ENCODE measurements around the gene ABCC10. TPM values are rescaled to one million over a fixed set of nuclear protein-coding genes. Genes with fewer than 3 reads are reported as not detected.

The ABCC10 gene
- total RNA-seq, 1 experiment from 2014 or later, result 25.9 TPM

DNA sequence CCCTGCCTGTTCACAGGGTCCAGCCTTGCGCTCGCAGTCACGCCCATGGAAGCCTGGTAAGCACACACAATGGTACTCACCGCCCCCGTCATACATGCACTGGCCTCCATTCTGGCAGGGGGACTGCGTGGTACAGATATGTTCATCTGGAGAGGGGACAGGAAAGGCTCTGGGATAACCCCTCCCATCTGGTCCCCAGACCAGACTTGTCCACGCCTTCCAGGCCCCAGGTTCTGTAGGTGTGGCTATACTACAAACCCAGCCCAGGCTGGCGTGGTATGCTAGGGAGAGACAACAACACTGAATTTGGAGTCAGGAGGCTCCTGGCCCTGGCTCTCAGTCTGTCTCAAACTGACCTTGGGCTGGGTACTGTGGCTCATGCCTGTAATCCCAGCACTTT, 24.6 kb downstream of the ABCC10 start:
- Mint-ChIP-seq H3K4me1 (ENCODE audit: insufficient read depth, unreplicated experiment) (peaks cover 15% of the 10 kb centered on the region), H3K9me3 (ENCODE audit: unreplicated experiment) (no peaks in the 10 kb centered on the region), H3K27me3 (ENCODE audit: insufficient read depth, unreplicated experiment) (no peaks in the 10 kb centered on the region), H3K27ac (ENCODE audit: low read depth, unreplicated experiment) (no peak overlapping the region), H3K4me3 (ENCODE audit: unreplicated experiment) (no peak overlapping the region), H3K36me3 (ENCODE audit: insufficient read depth, unreplicated experiment) (peaks cover 55% of the 10 kb centered on the region)
- TF ChIP-seq, protein P1, sequence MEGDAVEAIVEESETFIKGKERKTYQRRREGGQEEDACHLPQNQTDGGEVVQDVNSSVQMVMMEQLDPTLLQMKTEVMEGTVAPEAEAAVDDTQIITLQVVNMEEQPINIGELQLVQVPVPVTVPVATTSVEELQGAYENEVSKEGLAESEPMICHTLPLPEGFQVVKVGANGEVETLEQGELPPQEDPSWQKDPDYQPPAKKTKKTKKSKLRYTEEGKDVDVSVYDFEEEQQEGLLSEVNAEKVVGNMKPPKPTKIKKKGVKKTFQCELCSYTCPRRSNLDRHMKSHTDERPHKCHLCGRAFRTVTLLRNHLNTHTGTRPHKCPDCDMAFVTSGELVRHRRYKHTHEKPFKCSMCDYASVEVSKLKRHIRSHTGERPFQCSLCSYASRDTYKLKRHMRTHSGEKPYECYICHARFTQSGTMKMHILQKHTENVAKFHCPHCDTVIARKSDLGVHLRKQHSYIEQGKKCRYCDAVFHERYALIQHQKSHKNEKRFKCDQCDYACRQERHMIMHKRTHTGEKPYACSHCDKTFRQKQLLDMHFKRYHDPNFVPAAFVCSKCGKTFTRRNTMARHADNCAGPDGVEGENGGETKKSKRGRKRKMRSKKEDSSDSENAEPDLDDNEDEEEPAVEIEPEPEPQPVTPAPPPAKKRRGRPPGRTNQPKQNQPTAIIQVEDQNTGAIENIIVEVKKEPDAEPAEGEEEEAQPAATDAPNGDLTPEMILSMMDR (IDR thresholded peaks at IDR 0.05; ENCODE audit: unreplicated experiment), result no peak
- POLR2A ChIA-PET, result interaction anchor here (0.9 to 6.5 kb wide), 4 partner anchors 14 to 55 kb away, joined by 5 to 138 read pairs (median 8); no protein-coding TSS in a partner anchor
- no peak for DNase-seq (ENCODE audit: unreplicated experiment)
- no TSS peak for BruUV-seq (replicated peaks)
- intact Hi-C loops (cut with micrococcal nuclease), result no loop called here
- CTCF ChIA-PET, result interaction anchor here (3.7 to 5.6 kb wide), 2 partner anchors 44 to 55 kb away, joined by 47 to 102 read pairs; no protein-coding TSS in a partner anchor

DNA sequence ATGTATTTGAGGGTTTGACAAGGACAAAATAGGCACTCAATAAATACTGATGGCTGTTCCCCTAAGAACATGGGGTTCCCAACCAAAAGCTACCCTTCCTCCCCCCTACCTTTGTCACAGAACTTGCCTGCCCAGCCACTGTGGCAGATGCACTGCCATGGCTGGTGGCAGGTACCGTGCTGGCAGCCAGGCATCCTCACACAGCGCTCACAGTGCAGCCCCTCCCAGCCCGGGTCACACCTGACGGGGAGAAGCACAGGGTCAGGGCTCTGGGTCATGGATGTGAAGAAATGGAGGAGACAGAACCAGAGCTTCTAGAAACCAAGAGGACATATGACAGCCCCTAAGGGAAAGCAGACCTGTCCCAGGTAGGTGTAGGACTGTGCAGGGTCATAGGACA, 25.6 kb downstream of the ABCC10 start:
- Mint-ChIP-seq H3K4me1 (ENCODE audit: insufficient read depth, unreplicated experiment) (peaks cover 15% of the 10 kb centered on the region), H3K4me3 (ENCODE audit: unreplicated experiment) (no peak overlapping the region), H3K36me3 (ENCODE audit: insufficient read depth, unreplicated experiment) (peaks cover 46% of the 10 kb centered on the region), H3K27ac (ENCODE audit: low read depth, unreplicated experiment) (no peak overlapping the region), H3K27me3 (ENCODE audit: insufficient read depth, unreplicated experiment) (no peaks in the 10 kb centered on the region), H3K9me3 (ENCODE audit: unreplicated experiment) (no peaks in the 10 kb centered on the region)
- ChIA-PET CTCF (interaction anchor here (0.6 to 5.6 kb wide), 5 partner anchors 43 to 385 kb away, joined by 3 to 102 read pairs (median 3); no protein-coding TSS in a partner anchor), POLR2A (interaction anchor here (0.6 to 6.5 kb wide), 5 partner anchors 13 to 54 kb away, joined by 3 to 138 read pairs (median 5); no protein-coding TSS in a partner anchor)
- intact Hi-C loops (cut with micrococcal nuclease), result no loop called here
- TF ChIP-seq, protein P1 (IDR thresholded peaks at IDR 0.05; ENCODE audit: unreplicated experiment), result no peak
- BruUV-seq (replicated peaks), result no TSS peak
- no peak for DNase-seq (ENCODE audit: unreplicated experiment)

DNA sequence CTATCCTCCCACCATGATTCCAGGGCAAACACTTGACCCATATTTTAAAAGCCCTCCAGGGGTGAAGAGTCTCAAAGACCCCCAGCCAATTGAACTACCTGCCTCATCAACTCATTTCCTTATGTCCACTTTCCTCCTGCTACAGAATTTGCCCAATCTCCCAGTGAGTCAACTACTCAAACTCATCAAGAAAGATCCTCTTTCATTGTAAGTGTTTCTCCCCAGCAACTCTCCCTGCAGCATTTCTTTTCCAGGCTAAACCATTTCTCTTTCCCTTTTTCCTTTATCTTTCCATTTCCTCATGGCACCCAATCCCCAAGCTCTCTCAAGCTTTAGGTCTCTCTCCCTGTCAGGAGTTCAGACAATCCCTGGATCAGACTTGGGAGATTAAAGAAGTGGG, 26.5 kb downstream of the ABCC10 start:
- peak overlapping the region; percentile 83 for H3K4me3 Mint-ChIP-seq (ENCODE audit: unreplicated experiment)
- H3K4me1 Mint-ChIP-seq (ENCODE audit: insufficient read depth, unreplicated experiment), result peaks cover 15% of the 10 kb centered on the region
- H3K9me3 Mint-ChIP-seq (ENCODE audit: unreplicated experiment), result no peaks in the 10 kb centered on the region
- ChIA-PET POLR2A (interaction anchor here (0.7 to 6.5 kb wide), 6 partner anchors 14 to 84 kb away, joined by 3 to 138 read pairs (median 12); partner anchors contain the start of genes TJAP1 and ZNF318), CTCF (interaction anchor here (0.7 to 5.6 kb wide), 17 partner anchors 9 to 225 kb away, joined by 3 to 102 read pairs (median 4); partner anchors contain the start of gene DNPH1)
- BruUV-seq (replicated peaks), result no TSS peak
- intact Hi-C loops (cut with micrococcal nuclease), result loop anchor here (1.0 to 2.0 kb wide), 3 partner anchors 42 to 67 kb away; no protein-coding TSS in a partner anchor
- no peak for DNase-seq (ENCODE audit: unreplicated experiment)
- peak overlapping the region; percentile 10 for H3K27ac Mint-ChIP-seq (ENCODE audit: low read depth, unreplicated experiment)
- TF ChIP-seq, protein P1 (IDR thresholded peaks at IDR 0.05; ENCODE audit: unreplicated experiment), result no peak
- H3K27me3 Mint-ChIP-seq (ENCODE audit: insufficient read depth, unreplicated experiment), result no peaks in the 10 kb centered on the region
- H3K36me3 Mint-ChIP-seq (ENCODE audit: insufficient read depth, unreplicated experiment), result peaks cover 45% of the 10 kb centered on the region

DNA sequence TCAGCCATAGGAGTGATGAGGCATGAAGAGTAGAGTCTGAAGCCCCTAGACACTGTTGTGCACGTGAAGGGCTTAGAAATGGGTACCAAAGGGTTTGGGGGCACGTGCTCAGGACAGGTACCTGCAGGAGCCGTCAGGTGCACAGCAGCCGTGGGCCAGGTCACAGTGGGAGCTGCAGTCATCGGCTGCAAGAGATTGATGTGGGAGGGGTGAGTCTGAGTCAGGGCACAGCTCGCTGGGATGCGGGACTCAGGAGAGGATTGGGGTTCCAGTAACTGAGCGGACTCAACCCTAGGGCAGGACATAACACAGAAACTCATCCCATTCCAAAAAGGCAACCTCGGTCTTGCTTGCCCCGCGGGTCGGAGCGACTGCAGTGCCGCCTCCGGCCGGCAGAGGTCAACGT, 27.0 kb downstream of the ABCC10 start:
- ChIA-PET POLR2A (interaction anchor here (0.7 to 6.5 kb wide), 6 partner anchors 15 to 85 kb away, joined by 3 to 138 read pairs (median 12); partner anchors contain the start of genes TJAP1 and ZNF318), CTCF (interaction anchor here (0.7 to 5.6 kb wide), 17 partner anchors 10 to 225 kb away, joined by 3 to 102 read pairs (median 4); partner anchors contain the start of gene DNPH1)
- DNase-seq (ENCODE audit: unreplicated experiment), result no peak
- Mint-ChIP-seq H3K4me3 (ENCODE audit: unreplicated experiment) (peak overlapping the region; percentile 83), H3K36me3 (ENCODE audit: insufficient read depth, unreplicated experiment) (peaks cover 45% of the 10 kb centered on the region), H3K9me3 (ENCODE audit: unreplicated experiment) (no peaks in the 10 kb centered on the region), H3K4me1 (ENCODE audit: insufficient read depth, unreplicated experiment) (peaks cover 15% of the 10 kb centered on the region), H3K27ac (ENCODE audit: low read depth, unreplicated experiment) (peak overlapping the region; percentile 27), H3K27me3 (ENCODE audit: insufficient read depth, unreplicated experiment) (no peaks in the 10 kb centered on the region)
- BruUV-seq (replicated peaks), result no TSS peak
- intact Hi-C loops (cut with micrococcal nuclease), result loop anchor here (1.0 to 2.0 kb wide), 3 partner anchors 42 to 67 kb away; no protein-coding TSS in a partner anchor
- TF ChIP-seq, protein P1 (IDR thresholded peaks at IDR 0.05; ENCODE audit: unreplicated experiment), result peak; percentile 89

All from MCF 10A (cell line).